Measurements from ENCODE around the gene ZNF622.
A peak's percentile ranks its signal among the peaks of the same experiment; 100 is the strongest.

The ZNF622 gene

DNA sequence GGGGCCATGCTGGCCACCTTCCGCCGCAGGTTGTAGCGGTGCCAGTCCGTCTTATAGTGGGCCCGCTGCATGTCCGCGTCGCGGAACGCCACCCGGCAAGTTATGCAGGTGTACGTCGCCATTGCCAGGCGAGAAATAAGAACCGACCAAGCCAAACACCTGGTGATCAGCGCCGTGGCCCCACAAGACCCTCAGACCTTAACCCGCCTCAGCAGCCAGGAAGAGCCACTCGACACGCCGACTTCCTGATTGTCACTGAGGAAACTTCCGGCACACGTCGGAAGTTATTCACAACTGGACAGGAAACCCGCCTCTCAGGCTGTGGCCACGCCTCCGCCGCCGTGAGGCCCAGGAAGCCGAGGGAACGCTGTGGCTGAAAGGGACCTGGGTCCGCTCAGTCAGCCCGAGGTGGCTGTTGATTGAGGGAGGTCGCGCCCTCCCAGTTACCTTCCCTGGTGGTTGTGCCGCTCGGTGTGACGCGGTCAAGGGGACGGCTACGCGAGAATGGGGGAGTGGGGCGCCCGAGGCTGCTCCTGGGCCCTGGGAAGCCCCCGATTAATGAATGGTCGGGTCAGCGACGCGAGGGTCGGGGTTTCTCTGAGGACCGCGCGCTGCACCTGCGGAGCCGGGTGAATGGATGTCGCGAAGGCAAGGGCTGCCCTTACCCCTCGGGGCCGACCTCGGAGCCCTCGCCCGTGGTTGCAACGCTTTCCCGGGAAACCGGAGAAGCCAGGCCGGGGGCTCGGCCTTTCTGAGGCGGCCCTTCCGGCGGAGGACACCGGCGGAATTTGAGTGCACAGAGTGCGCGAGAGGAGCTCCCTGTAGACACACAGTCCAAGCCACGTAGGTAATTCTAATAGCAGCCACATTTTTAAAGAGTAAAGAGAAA, at the start of gene ZNF622:
Gene ZNF622, minus strand, starts transcription at position 257 of the 889 bp plus-strand sequence. Its CDS starts 135 bp downstream, at position 122.
- peak; percentile 76 to 81 for DNase-seq (ENCODE audit: low read depth in 1 of 2, low spot score in 1 of 2)

GRCh38 chr5:16510098-16510497, 44.5 kb upstream of the ZNF622 start:
- no peak for DNase-seq (ENCODE audit: low read depth in 1 of 2, low spot score in 1 of 2)

GRCh38 chr5:16508730-16509531, 43.3 kb upstream of the ZNF622 start:
- DNase-seq (ENCODE audit: low read depth in 1 of 2, low spot score in 1 of 2) = no peak

GRCh38 chr5:16507716-16508115, 42.1 kb upstream of the ZNF622 start:
- no peak for DNase-seq (ENCODE audit: low read depth in 1 of 2, low spot score in 1 of 2)

GRCh38 chr5:16505904-16506303, 40.3 kb upstream of the ZNF622 start:
- no peak for DNase-seq (ENCODE audit: low read depth in 1 of 2, low spot score in 1 of 2)

DNA sequence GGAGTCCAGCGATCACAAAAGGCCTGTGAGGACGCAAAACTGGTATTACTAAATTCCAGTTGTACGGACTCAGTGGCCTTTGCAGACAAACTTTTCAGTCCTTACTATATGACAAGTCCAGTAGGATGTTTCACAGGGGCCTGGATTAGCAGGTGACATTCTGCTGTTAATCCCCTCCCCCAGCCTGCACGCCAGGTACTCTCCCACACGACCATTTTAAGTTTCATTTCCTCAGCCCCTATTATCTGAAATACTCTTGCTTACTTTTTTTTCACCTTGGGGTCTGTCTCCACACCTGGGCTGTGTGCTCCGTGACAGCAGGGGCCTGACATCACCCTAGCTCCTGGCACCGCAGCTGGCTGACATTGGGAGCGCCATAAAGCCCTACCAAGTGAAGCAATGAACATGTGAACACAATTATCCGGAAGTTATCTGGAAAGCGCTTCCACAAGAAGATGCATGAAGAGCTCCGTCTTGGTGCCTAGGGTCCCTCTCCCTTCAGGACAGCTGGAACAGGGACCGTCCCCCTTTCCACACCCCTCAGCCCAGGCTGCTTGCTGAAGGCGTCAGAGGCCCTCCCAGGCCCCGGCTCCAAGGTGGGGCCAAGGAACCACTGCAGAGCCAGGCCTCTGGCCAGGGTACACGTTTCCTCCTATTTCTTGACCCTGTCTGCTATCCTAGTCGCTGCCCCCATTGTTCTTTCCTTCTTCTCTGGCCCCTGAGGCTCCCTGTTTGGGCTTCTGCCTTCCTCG, 39.7 kb upstream of the ZNF622 start:
- no peak for DNase-seq (ENCODE audit: low read depth in 1 of 2, low spot score in 1 of 2)

- DNase-seq (ENCODE audit: low read depth in 1 of 2, low spot score in 1 of 2) = no peak
Observed at GRCh38 chr5:16504571-16504970, 39.0 kb upstream of the ZNF622 start.

GRCh38 chr5:16502866-16503265, 37.3 kb upstream of the ZNF622 start:
- no peak for DNase-seq (ENCODE audit: low read depth in 1 of 2, low spot score in 1 of 2)

DNA sequence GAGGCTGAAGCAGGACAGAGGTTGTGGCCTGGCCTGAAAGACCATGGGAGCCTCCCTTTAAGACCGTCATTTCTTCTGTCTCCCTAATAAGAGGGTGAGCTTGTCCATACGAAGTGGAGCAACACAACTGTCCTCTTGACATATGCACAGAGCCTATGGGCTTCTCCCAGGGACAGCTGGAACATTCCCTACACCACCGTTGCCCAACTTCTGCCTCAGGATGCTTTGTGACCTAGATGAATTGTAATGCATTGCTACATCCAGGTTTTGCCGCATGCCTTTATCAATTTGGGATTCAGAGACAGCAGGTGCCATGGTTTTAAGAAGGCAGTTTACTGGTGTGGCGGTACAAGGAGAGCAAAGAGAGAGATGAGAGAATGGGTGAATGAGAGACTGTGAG, 34.4 kb upstream of the ZNF622 start:
- no peak for DNase-seq (ENCODE audit: low read depth in 1 of 2, low spot score in 1 of 2)

DNA sequence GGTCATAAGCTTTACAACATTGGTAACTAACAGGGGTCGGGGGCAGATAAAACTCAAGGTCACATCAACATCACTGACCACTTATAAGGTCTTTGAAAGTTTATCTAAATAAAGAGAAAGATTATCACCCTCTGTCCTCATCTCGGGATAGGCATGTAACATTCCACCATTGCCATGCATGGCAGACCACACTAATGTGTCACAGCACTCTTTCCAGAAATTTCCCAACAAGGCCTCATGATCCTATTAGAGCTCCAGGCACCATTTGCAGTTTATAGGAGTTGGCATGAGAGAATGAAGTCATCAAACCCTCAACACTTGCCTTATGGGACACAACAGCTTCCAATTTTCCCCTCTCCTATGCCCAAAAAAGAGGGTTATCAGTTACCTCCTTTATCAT, 31.9 kb upstream of the ZNF622 start:
- DNase-seq (ENCODE audit: low read depth in 1 of 2, low spot score in 1 of 2) = no peak

GRCh38 chr5:16493261-16493660, 27.7 kb upstream of the ZNF622 start:
- no peak for DNase-seq (ENCODE audit: low read depth in 1 of 2, low spot score in 1 of 2)

- no peak for DNase-seq (ENCODE audit: low read depth in 1 of 2, low spot score in 1 of 2)
Observed at GRCh38 chr5:16492398-16493140, 27.0 kb upstream of the ZNF622 start.

- DNase-seq (ENCODE audit: low read depth in 1 of 2, low spot score in 1 of 2) = no peak
Observed at GRCh38 chr5:16490911-16491310, 25.3 kb upstream of the ZNF622 start.

DNA sequence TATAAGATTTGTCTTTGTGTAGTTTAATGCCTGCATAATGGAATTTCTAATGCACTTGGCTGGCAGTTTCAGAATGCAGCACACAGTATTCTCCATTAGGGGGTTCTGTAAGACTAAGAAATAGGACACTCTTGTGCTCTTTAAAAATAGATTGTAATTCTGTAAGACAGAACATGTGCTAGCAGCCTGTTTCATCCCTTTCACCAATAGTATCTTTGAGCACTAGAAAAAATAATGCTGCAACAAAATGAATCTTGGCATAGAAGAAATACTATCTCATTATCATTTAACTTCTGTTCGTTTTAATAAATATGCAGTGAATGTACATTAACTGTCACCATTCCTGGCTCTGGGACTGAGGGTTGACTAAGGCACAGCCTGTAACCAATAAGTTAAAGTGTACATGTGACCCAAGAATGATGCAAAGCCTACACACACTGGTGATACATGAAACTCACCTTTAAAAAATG, 23.8 kb upstream of the ZNF622 start:
- no peak for DNase-seq (ENCODE audit: low read depth in 1 of 2, low spot score in 1 of 2)

GRCh38 chr5:16487456-16487855, 21.9 kb upstream of the ZNF622 start:
- DNase-seq (ENCODE audit: low read depth in 1 of 2, low spot score in 1 of 2) = no peak

DNA sequence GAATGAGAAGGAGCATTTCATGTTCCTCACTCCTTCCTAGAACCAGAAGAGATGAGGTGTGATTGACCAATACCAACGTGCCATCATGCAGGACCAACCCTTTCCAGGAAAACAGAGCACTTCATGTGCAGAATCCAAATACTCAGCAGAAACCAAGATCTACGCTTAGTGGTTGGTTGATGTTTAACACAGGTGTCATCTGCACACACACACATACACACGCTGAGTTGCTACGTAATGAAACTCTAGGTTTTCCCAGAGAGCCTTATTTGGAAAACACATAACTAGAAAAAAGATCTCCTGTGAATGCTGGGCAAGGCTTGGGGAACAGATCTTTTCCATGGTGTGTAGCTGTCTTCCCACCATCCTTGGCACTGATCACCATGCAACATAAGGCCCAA, 21.1 kb upstream of the ZNF622 start:
- no peak for DNase-seq (ENCODE audit: low read depth in 1 of 2, low spot score in 1 of 2)

DNA sequence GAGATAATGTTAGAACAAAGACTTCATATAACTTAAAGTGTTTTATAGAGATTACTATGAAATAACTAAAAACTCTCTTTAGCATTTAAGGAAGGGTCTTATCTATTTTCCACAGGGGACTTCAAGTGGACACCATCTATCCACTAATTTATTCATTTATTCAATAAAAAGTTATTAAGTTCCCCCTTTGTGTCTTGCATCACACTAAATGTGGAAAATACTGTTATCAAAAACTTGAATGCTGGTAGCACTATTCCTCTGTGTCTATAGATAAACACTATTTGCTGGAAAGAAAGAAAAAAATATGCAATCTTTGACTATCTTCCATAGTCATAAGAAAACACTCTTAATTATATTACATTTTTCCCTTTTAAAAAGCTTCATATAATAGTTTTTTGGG, 20.1 kb upstream of the ZNF622 start:
- no peak for DNase-seq (ENCODE audit: low read depth in 1 of 2, low spot score in 1 of 2)

GRCh38 chr5:16484081-16484480, 18.5 kb upstream of the ZNF622 start:
- DNase-seq (ENCODE audit: low read depth in 1 of 2, low spot score in 1 of 2) = no peak

- no peak for DNase-seq (ENCODE audit: low read depth in 1 of 2, low spot score in 1 of 2)
Observed at GRCh38 chr5:16483361-16483760, 17.8 kb upstream of the ZNF622 start.

DNA sequence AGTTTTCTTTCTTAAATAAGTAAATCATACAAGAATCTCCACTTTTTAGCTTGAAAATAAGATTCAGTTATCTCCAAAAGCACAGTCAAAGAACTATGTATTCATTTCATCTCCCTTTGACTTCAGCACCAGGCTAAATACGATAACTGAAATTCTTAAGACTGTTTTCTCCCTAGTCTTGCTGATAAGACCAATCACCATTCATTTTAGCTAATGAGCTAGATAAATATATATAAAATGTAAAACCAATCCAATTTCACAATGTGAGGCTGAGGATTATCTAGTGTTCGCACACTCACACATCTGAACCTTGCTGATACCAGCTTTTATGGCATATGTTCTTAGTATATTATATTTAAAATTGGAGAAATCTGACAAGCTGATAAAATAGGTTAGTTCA, 17.3 kb upstream of the ZNF622 start:
- DNase-seq (ENCODE audit: low read depth in 1 of 2, low spot score in 1 of 2) = no peak

All from activated T-helper 1 cell treated with anti-CD3 and anti-CD28 coated beads, Interleukin-2, amount 50 U/mL, for 16 hours (primary cell).